GM19238 (cell line): ENCODE measurements around the gene RAB17.

Experiments
- DNase-seq: peaks from one replicate; pipeline ENCODE4 v3.0.0; 2011; ENCODE audit warnings: low spot score; ENCODE audit not compliant: insufficient read length

The RAB17 gene

GRCh38 chr2:237540223-237540775 is 50.2 kb downstream of the RAB17 start:
- no peak for DNase-seq

GRCh38 chr2:237539681-237540080 is 50.9 kb downstream of the RAB17 start:
- DNase-seq = no peak

GRCh38 chr2:237538901-237539300 is 51.6 kb downstream of the RAB17 start:
- no peak for DNase-seq

- DNase-seq = no peak
These were observed 52.4 kb downstream of the RAB17 start for GRCh38 chr2:237538001-237538720.

- no peak for DNase-seq
These were observed 53.9 kb downstream of the RAB17 start for GRCh38 chr2:237536617-237537016.

GRCh38 chr2:237536083-237536415 is 54.5 kb downstream of the RAB17 start:
- no peak for DNase-seq

- DNase-seq = no peak
These were observed 55.0 kb downstream of the RAB17 start for GRCh38 chr2:237535385-237536082.

- DNase-seq = no peak
These were observed 56.2 kb downstream of the RAB17 start for GRCh38 chr2:237534380-237534779.

GRCh38 chr2:237533668-237534161 is 56.8 kb downstream of the RAB17 start:
- DNase-seq = no peak

- no peak for DNase-seq
These were observed 58.4 kb downstream of the RAB17 start for GRCh38 chr2:237532160-237532559.

GRCh38 chr2:237530472-237531433 is 59.8 kb downstream of the RAB17 start:
- DNase-seq = peak; percentile 67

- peak; percentile 76 for DNase-seq
These were observed 60.8 kb downstream of the RAB17 start for GRCh38 chr2:237529452-237530402.

- DNase-seq = no peak
These were observed 62.8 kb downstream of the RAB17 start for GRCh38 chr2:237527766-237528165.

GRCh38 chr2:237527233-237527632 is 63.3 kb downstream of the RAB17 start:
- DNase-seq = no peak

- no peak for DNase-seq
These were observed 64.9 kb downstream of the RAB17 start for GRCh38 chr2:237525559-237526157.

- DNase-seq = no peak
These were observed 65.9 kb downstream of the RAB17 start for GRCh38 chr2:237524631-237525030.
